HepG2 (cell line): ENCODE measurements around the gene ME3. TPM values are rescaled to one million over a fixed set of nuclear protein-coding genes. Genes with fewer than 3 reads are reported as not detected.

Experiments used
- CBFB ChIP-seq: sonication (generic); formaldehyde crosslinking; IDR thresholded peaks from 2 replicates; pipeline ENCODE4 v1.4.0; 2020; ENCODE audit warnings: missing genetic modification reagents
- CREM ChIP-seq, 2 experiments: sonication (generic) in 1 of 2; formaldehyde crosslinking in 1 of 2; IDR thresholded peaks; 2 replicates each; pipeline versions ENCODE4 v1.4.0 to v1.6.1; 2016 to 2020; ENCODE audit warnings: antibody characterized with exemption in 1 of 2, mild to moderate bottlenecking in 1 of 2, missing genetic modification reagents in 1 of 2
- ETS1 ChIP-seq: sonication (generic); formaldehyde crosslinking; IDR thresholded peaks from 2 replicates; pipeline ENCODE4 v1.4.0; 2020; ENCODE audit warnings: missing genetic modification reagents
- GATAD2A ChIP-seq: IDR thresholded peaks from 2 replicates; pipeline ENCODE4 v1.6.1; 2016
- IRF2 ChIP-seq: IDR thresholded peaks from 2 replicates; pipeline ENCODE4 v1.6.1; 2018; ENCODE audit warnings: missing genetic modification reagents, missing compliant biosample characterization
- KLF16 ChIP-seq, 2 experiments: sonication (generic) in 1 of 2; formaldehyde crosslinking in 1 of 2; IDR thresholded peaks; 2 replicates each; pipeline versions ENCODE4 v1.6.1 to v1.8.0; 2016 to 2023; ENCODE audit warnings: missing genetic modification reagents in 2 of 2, missing compliant biosample characterization in 1 of 2
- NR2F2 ChIP-seq: IDR thresholded peaks from 2 replicates; pipeline ENCODE4 v1.6.1; 2012; ENCODE audit warnings: low read depth, inconsistent platforms, borderline replicate concordance
- PATZ1 ChIP-seq: sonication (generic); formaldehyde crosslinking; IDR thresholded peaks from 2 replicates; pipeline ENCODE4 v1.4.0; 2020; ENCODE audit warnings: missing genetic modification reagents
- SRF ChIP-seq: IDR thresholded peaks from 2 replicates; pipeline ENCODE4 v1.6.1; 2011; ENCODE audit warnings: mild to moderate bottlenecking, low read depth, low read length, moderate library complexity
- STAG1 ChIP-seq: sonication (generic); formaldehyde crosslinking; IDR thresholded peaks from 2 replicates; pipeline ENCODE4 v1.4.0; 2020; ENCODE audit warnings: missing genetic modification reagents
- ZKSCAN8 ChIP-seq: IDR thresholded peaks from 2 replicates; pipeline ENCODE4 v1.6.1; 2016; ENCODE audit warnings: borderline replicate concordance, missing genetic modification reagents, missing compliant biosample characterization
- ZNF160 ChIP-seq: sonication (generic); formaldehyde crosslinking; IDR thresholded peaks from 2 replicates; pipeline ENCODE4 v1.8.0; 2022; ENCODE audit warnings: mild to moderate bottlenecking, inconsistent platforms, missing genetic modification reagents
- ZNF724P ChIP-seq: sonication (generic); formaldehyde crosslinking; IDR thresholded peaks from 2 replicates; pipeline ENCODE4 v1.8.0; 2022; ENCODE audit warnings: missing genetic modification reagents, borderline replicate concordance
- polyA plus RNA-seq, 8 experiments: library from polyadenylated mRNA; depleted of rRNA in 3 of 8; stranded (reverse) in 7 of 8; unstranded in 1 of 8; fragments of >200 nt; fragmentation: Illumina TruSeq in 4 of 8; extraction: Trizol in 4 of 8; gene quantifications; 2 replicates each; pipeline versions ENCODE4 v1.2.1 to v1.2.3, GENCODE V29; 2011 to 2016; ENCODE audit warnings: low read depth in 4 of 8, missing spikeins in 1 of 8, mixed read lengths in 1 of 8; ENCODE audit not compliant: insufficient read depth in 1 of 8
- total RNA-seq, 5 experiments: library from RNA; depleted of rRNA; stranded (reverse); fragments of >200 nt; fragmentation: Illumina TruSeq; extraction: Trizol; gene quantifications; 2 replicates each; pipeline ENCODE4 v1.2.3, GENCODE V29; 2016; ENCODE audit warnings: low read depth in 1 of 5
- TF ChIP-seq, protein P1 (sequence below): sonication (generic); formaldehyde crosslinking; IDR thresholded peaks from 2 replicates; pipeline ENCODE4 v1.5.1; 2020; ENCODE audit warnings: mild to moderate bottlenecking, missing genetic modification reagents, borderline replicate concordance
- TF ChIP-seq, protein P2 (sequence below): sonication (generic); formaldehyde crosslinking; IDR thresholded peaks from 2 replicates; pipeline ENCODE4 v1.5.0; 2020; ENCODE audit warnings: mild to moderate bottlenecking, missing genetic modification reagents, borderline replicate concordance

The ME3 gene
- total and polyA plus RNA-seq, 2 of the 13 experiments (the other 11 are each of a cell fraction or from before 2014, with no cell fraction given), result not detected

GRCh38 chr11:86706338-86707131, 34.1 kb upstream of the ME3 start (continued):
- TF ChIP-seq ETS1, result no peak
- 0 out of 2 replicates have a peak, but pooled peaks have one; percentile 52 for TF ChIP-seq ZNF724P (CRISPR knock-in tag)
- peak; percentile 57; the same call in 1 of the 2 replicates for TF ChIP-seq ZKSCAN8
- TF ChIP-seq ZNF160 (CRISPR knock-in tag), result no peak
- TF ChIP-seq CREM (IDR thresholded peaks at IDR 0.05), result peak; percentile 55
- TF ChIP-seq CREM (CRISPR knock-in tag; IDR thresholded peaks at IDR 0.05), result no peak
- TF ChIP-seq CBFB (CRISPR knock-in tag), result 0 out of 2 replicates have a peak, but pooled peaks have one; percentile 62
- 0 out of 2 replicates have a peak, but pooled peaks have one; percentile 20 for TF ChIP-seq IRF2 (CRISPR knock-in tag)
- TF ChIP-seq PATZ1 (CRISPR knock-in tag), result no peak
- peak; percentile 67 for TF ChIP-seq NR2F2
- no peak for TF ChIP-seq STAG1 (CRISPR knock-in tag)
- TF ChIP-seq, protein P1, sequence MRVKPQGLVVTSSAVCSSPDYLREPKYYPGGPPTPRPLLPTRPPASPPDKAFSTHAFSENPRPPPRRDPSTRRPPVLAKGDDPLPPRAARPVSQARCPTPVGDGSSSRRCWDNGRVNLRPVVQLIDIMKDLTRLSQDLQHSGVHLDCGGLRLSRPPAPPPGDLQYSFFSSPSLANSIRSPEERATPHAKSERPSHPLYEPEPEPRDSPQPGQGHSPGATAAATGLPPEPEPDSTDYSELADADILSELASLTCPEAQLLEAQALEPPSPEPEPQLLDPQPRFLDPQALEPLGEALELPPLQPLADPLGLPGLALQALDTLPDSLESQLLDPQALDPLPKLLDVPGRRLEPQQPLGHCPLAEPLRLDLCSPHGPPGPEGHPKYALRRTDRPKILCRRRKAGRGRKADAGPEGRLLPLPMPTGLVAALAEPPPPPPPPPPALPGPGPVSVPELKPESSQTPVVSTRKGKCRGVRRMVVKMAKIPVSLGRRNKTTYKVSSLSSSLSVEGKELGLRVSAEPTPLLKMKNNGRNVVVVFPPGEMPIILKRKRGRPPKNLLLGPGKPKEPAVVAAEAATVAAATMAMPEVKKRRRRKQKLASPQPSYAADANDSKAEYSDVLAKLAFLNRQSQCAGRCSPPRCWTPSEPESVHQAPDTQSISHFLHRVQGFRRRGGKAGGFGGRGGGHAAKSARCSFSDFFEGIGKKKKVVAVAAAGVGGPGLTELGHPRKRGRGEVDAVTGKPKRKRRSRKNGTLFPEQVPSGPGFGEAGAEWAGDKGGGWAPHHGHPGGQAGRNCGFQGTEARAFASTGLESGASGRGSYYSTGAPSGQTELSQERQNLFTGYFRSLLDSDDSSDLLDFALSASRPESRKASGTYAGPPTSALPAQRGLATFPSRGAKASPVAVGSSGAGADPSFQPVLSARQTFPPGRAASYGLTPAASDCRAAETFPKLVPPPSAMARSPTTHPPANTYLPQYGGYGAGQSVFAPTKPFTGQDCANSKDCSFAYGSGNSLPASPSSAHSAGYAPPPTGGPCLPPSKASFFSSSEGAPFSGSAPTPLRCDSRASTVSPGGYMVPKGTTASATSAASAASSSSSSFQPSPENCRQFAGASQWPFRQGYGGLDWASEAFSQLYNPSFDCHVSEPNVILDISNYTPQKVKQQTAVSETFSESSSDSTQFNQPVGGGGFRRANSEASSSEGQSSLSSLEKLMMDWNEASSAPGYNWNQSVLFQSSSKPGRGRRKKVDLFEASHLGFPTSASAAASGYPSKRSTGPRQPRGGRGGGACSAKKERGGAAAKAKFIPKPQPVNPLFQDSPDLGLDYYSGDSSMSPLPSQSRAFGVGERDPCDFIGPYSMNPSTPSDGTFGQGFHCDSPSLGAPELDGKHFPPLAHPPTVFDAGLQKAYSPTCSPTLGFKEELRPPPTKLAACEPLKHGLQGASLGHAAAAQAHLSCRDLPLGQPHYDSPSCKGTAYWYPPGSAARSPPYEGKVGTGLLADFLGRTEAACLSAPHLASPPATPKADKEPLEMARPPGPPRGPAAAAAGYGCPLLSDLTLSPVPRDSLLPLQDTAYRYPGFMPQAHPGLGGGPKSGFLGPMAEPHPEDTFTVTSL (CRISPR knock-in tag), result peak; percentile 78; the same call in 1 of the 2 replicates
- TF ChIP-seq, protein P2, sequence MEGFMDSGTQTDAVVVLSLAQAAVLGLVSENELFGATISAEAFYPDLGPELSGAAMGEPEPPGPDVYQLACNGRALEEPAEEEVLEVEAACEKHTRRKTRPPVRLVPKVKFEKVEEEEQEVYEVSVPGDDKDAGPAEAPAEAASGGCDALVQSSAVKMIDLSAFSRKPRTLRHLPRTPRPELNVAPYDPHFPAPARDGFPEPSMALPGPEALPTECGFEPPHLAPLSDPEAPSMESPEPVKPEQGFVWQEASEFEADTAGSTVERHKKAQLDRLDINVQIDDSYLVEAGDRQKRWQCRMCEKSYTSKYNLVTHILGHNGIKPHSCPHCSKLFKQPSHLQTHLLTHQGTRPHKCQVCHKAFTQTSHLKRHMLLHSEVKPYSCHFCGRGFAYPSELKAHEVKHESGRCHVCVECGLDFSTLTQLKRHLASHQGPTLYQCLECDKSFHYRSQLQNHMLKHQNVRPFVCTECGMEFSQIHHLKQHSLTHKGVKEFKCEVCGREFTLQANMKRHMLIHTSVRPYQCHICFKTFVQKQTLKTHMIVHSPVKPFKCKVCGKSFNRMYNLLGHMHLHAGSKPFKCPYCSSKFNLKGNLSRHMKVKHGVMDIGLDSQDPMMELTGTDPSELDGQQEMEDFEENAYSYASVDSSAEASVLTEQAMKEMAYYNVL (CRISPR knock-in tag), result peak; percentile 52; the same call in 1 of the 2 replicates
- peak; percentile 81 for TF ChIP-seq GATAD2A (CRISPR knock-in tag)
- TF ChIP-seq SRF, result no peak
- peak in 1 of 2 experiments; percentile 51; a peak in 1 of 4 replicates for TF ChIP-seq KLF16 (CRISPR knock-in tag; IDR thresholded peaks at IDR 0.05)
